Heart left ventricle (tissue), 16 donors: ENCODE measurements around the gene NIF3L1. TPM values are rescaled to one million over a fixed set of nuclear protein-coding genes. Genes with fewer than 3 reads are reported as not detected.
A peak's percentile ranks its signal among the peaks of the same experiment; 100 is the strongest.

ENCODE experiments used
- ATAC-seq, 4 donors: fragments of 200-7000 bp; cut with Tn5 transposase; one replicate each; pipeline ENCODE4 v1.9.1; 2020 to 2022; ENCODE audit warnings: moderate library complexity in 4 of 4, mild to moderate bottlenecking in 3 of 4, moderate number of reproducible peaks in 1 of 4
- DNase-seq, 5 donors: peaks; one replicate each; pipeline ENCODE4 v3.0.0-alpha.2; 2020
- H3K27ac ChIP-seq, 12 donors: fragments of 200-600 bp; sonication (generic) in 4 of 12; one replicate each; pipeline versions ENCODE4 v1.5.0 to v1.8.0; 2016 to 2022; ENCODE audit warnings: mild to moderate bottlenecking in 2 of 12
- H3K27me3 ChIP-seq, 9 donors: fragments of 200-600 bp; sonication (generic) in 2 of 9; one replicate each; pipeline versions ENCODE4 v1.5.1 to v1.8.0; 2016 to 2022; ENCODE audit warnings: mild to moderate bottlenecking in 3 of 9
- H3K36me3 ChIP-seq, 9 donors: fragments of 200-600 bp; sonication (generic) in 2 of 9; one replicate each; pipeline versions ENCODE4 v1.5.0 to v1.8.0; 2018 to 2022; ENCODE audit warnings: mild to moderate bottlenecking in 2 of 9
- H3K4me1 ChIP-seq, 12 donors: fragments of 200-600 bp; sonication (generic) in 4 of 12; one replicate each; pipeline versions ENCODE4 v1.5.0 to v1.8.0; 2016 to 2022; ENCODE audit warnings: mild to moderate bottlenecking in 3 of 12
- H3K4me3 ChIP-seq, 12 donors: fragments of 200-600 bp; sonication (generic) in 4 of 12; one replicate each; pipeline versions ENCODE4 v1.5.0 to v1.8.0; 2017 to 2022; ENCODE audit warnings: mild to moderate bottlenecking in 9 of 12, moderate library complexity in 4 of 12
- H3K9me3 ChIP-seq, 12 donors: fragments of 200-600 bp; sonication (generic) in 4 of 12; one replicate each; pipeline versions ENCODE4 v1.5.0 to v1.8.0; 2016 to 2022; ENCODE audit warnings: mild to moderate bottlenecking in 1 of 12
- POLR2A ChIP-seq, 2 donors: fragments of 450-650 bp; IDR thresholded peaks; one replicate each; pipeline ENCODE4 v1.6.1; 2017; ENCODE audit warnings: antibody characterized with exemption in 2 of 2, mild to moderate bottlenecking in 2 of 2, moderate library complexity in 2 of 2
- whole genome bisulfite sequencing, 4 donors: extraction: QIAGEN DNeasy Blood & Tissue Kit in 2 of 4; methylation state at CpG; one replicate each; pipeline versions ENCODE4 v1.1.5 to v1.1.7; 2013 to 2018; 5-methylcytosine and 5-hydroxymethylcytosine counted together
- intact Hi-C, 10 donors: fragments of 100-400 bp; cut with DNase I; formaldehyde crosslinking; loops; one replicate each; pipeline versions ENCODE4 v1.11.1 to v1.14.2; 2022
- polyA plus RNA-seq, 2 donors: library from polyadenylated mRNA; stranded (reverse); fragments of 200-250 nt; gene quantifications; one replicate each; pipeline ENCODE4 v1.2.3, GENCODE V29; 2013
- total RNA-seq, 9 donors: library from RNA; depleted of rRNA in 2 of 9; stranded (reverse); fragments of >200 nt in 2 of 9; fragmentation: NEBNext Ultra II Directional in 3 of 9; extraction: Animal tissue kit (Norgen Biotek cat#: 25700) in 3 of 9; gene quantifications; one replicate each; pipeline versions ENCODE4 v1.1.0 to v1.2.4, GENCODE V29; 2016 to 2023
- TF ChIP-seq, protein P1 (sequence below), 12 donors: fragments of 200-600 bp; sonication (generic) in 4 of 12; IDR thresholded peaks; one replicate each; pipeline versions ENCODE4 v1.5.0 to v1.8.0; 2018 to 2022; ENCODE audit warnings: antibody characterized with exemption in 12 of 12, mild to moderate bottlenecking in 5 of 12
- donor health status: ischemic (EF 13 %, LVEDD 7.1; RV severe dilation, severe dysfunction).
- donor health status: healthy with polysubstance abuse.
- donor health status: DM: no; HTN: yes; CAD: no.
- donor health status: DM: no; HTN: no; CAD: no.
- donor health status: ischemic (EF 25% LVEDD 6.9; RV normal size, moderate dysfunction).
- donor health status: ischemic (EF 25% LVEDD 5.7; RV mildly dilated, moderate dysfunction).
- donor health status: healthy.
- donor health status: DM: yes; HTN: yes; CAD: no.
- donor health status: ischemic (EF 35%, LVEDD 5.7; RV mildly dilated, moderate dysfunction).
- donor health status: nonischemic (EF 11% LVEDD 7.7; RV severe dilation, severe dysfunction).
- donor health status: DM: yes; HTN: yes; CAD: no.
- donor health status: PGD.
- donor health status: ischemic (EF 29% LVEDD 5.4; RV normal size, mild dysfunction).
- donor health status: nonischemic (EF 23%, LVEDD 6.1; RV moderate dilation, normal function).

Gene NIF3L1
- total and polyA plus RNA-seq, 11 donors: 12.0 to 43.3 (median 21.6) TPM

DNA sequence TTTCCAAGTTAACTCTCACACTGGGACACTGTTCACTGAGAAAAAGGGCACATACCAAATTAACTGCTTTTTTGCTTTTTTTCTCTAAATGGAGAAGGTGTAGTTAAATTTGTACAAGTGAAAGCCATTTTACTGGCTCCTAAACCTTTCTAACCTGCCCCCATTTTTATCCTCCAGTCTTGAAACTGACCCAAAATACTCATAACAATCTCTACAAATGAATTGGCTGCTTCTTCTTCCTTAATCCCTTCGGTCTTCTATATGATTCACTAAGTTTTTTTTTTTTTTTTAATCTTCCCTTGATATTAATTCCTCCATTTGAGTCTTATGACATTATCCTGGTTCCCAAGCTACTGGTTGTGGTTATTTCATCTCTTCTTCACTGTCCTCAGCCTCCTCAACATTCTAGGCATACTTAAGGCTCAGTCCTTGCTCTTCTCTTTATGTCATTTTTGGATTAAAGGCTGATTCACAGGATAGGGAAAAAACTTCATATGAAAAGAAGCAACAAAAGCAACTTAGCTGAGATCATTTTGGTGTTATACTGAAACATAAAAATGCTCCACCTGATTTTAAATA, 54.4 kb downstream of the NIF3L1 start:
- intact Hi-C loops: no loop called here

DNA sequence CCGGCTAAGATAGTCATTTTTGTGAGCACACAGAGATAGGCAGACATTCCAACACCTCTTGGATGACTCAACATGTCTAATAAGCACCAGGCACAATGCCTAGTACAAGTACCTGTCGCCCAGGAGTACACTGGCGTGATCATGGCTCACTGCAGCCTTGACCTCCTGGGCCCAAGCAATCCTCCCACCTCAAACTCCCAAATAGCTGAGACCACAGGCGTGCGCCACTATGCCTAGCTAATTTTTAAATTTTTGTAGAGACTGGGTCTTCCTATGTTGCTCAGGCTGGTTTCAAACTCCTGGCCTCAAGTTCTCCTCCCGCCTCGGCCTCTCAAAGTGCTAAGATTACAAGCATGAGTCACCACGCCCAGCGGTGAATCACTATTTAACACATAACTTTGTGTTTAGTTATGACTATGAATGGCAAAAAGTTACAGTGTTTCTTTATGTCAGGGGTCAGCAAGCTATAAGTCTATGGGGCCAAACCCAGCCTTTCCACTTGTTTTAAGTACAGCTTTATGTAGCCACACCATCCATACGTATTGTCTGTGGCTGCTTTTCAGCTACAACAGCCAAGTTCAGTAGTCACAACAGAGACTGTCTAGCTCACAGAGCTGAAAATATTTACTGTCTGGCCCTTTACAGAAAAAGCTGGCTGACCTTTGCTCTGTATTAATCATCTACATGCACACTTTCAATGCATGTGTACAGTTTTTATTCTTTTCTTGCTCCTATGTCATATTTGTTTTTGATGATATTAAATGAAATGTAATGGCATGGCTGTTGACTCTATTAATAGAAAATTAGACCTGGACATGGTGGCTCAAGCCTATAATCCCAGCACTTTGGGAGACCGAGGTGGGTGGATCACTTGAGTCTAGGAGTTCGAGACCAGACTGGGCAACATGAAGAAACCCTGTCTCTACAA, 55.6 kb downstream of the NIF3L1 start:
- intact Hi-C loops: no loop called here
- ATAC-seq: peak in 1 of 4 donors; percentile 27
- no peaks in the 10 kb centered on the region for H3K9me3 ChIP-seq

More for the DNA sequence above, 54.4 kb downstream of the NIF3L1 start:
- no peak overlapping the region for H3K27ac ChIP-seq
- no peak for TF ChIP-seq POLR2A (IDR thresholded peaks at IDR 0.05)
- TF ChIP-seq, protein P1, sequence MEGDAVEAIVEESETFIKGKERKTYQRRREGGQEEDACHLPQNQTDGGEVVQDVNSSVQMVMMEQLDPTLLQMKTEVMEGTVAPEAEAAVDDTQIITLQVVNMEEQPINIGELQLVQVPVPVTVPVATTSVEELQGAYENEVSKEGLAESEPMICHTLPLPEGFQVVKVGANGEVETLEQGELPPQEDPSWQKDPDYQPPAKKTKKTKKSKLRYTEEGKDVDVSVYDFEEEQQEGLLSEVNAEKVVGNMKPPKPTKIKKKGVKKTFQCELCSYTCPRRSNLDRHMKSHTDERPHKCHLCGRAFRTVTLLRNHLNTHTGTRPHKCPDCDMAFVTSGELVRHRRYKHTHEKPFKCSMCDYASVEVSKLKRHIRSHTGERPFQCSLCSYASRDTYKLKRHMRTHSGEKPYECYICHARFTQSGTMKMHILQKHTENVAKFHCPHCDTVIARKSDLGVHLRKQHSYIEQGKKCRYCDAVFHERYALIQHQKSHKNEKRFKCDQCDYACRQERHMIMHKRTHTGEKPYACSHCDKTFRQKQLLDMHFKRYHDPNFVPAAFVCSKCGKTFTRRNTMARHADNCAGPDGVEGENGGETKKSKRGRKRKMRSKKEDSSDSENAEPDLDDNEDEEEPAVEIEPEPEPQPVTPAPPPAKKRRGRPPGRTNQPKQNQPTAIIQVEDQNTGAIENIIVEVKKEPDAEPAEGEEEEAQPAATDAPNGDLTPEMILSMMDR (IDR thresholded peaks at IDR 0.05): no peak
- no peak for DNase-seq
- no peaks in the 10 kb centered on the region for H3K4me1 ChIP-seq
- no peak overlapping the region for H3K4me3 ChIP-seq
- H3K36me3 ChIP-seq: peaks cover 0 to 100% (median 97%) of the 10 kb centered on the region in 9 donors
- WGBS, 4 donors: 79 to 94% (median 86%) methylated on average over 1 of the region's 1 CpG
- H3K9me3 ChIP-seq: no peaks in the 10 kb centered on the region
- H3K27me3 ChIP-seq: no peaks in the 10 kb centered on the region
- ATAC-seq: no peak

GRCh38 chr2:200945395-200945729, 56.2 kb downstream of the NIF3L1 start:
- peaks cover 0 to 100% (median 89%) of the 10 kb centered on the region in 9 donors for H3K36me3 ChIP-seq
- intact Hi-C loops: no loop called here
- 91 to 97% (median 97%) methylated on average over 4 of the region's 4 CpGs for WGBS, 4 donors
- H3K9me3 ChIP-seq: no peaks in the 10 kb centered on the region
- no peak overlapping the region for H3K27ac ChIP-seq
- ATAC-seq: no peak
- no peaks in the 10 kb centered on the region for H3K27me3 ChIP-seq
- no peak for DNase-seq
- H3K4me1 ChIP-seq: peaks cover 0 to 6% (median 0%) of the 10 kb centered on the region in 12 donors
- TF ChIP-seq POLR2A (IDR thresholded peaks at IDR 0.05): no peak
- TF ChIP-seq, protein P1 (IDR thresholded peaks at IDR 0.05): no peak
- H3K4me3 ChIP-seq: no peak overlapping the region

More for the DNA sequence above, 55.6 kb downstream of the NIF3L1 start:
- Histone ChIP-seq H3K27me3 (no peaks in the 10 kb centered on the region), H3K36me3 (peaks cover 0 to 100% (median 96%) of the 10 kb centered on the region in 9 donors), H3K27ac (no peak overlapping the region), H3K4me3 (no peak overlapping the region), H3K4me1 (peaks cover 0 to under 1% (median 0%) of the 10 kb centered on the region in 12 donors)
- no peak for TF ChIP-seq POLR2A (IDR thresholded peaks at IDR 0.05)
- TF ChIP-seq, protein P1 (IDR thresholded peaks at IDR 0.05): no peak
- 91 to 95% (median 92%) methylated on average over 12 of the region's 12 CpGs for WGBS, 4 donors
- DNase-seq: no peak

DNA sequence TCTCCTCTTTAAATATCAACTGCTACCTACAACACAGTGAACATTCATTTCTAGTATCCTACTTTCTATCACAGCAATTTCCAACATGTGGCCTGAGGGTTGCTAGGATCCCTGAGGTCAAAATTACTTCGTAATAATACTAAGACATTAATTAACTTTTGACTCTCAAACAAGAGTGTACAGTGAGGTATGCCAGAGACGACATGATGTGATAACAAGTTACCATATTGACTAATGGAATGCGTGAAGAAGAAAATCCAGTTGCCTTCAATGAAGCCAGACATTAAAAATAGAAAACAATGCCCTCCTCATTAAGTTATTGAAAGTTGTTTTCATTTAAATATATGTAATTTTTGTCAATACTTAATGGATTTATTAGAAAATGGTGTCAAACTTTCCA, 61.2 kb downstream of the NIF3L1 start:
- WGBS, 4 donors: 36 to 63% (median 52%) methylated on average over 3 of the region's 3 CpGs
- ATAC-seq (peak; percentile 66 to 78 (median 70)), DNase-seq (no peak)
- Histone ChIP-seq H3K4me3 (no peak overlapping the region), H3K27me3 (no peaks in the 10 kb centered on the region), H3K9me3 (no peaks in the 10 kb centered on the region), H3K4me1 (peaks cover 0 to 15% (median 0%) of the 10 kb centered on the region in 12 donors), H3K27ac (peak overlapping the region in 7 of 12 donors; percentile 10 to 66 (median 40)), H3K36me3 (peaks cover 0 to 99% (median 80%) of the 10 kb centered on the region in 9 donors)
- intact Hi-C loops: no loop called here
- TF ChIP-seq POLR2A (IDR thresholded peaks at IDR 0.05): no peak
- TF ChIP-seq, protein P1 (IDR thresholded peaks at IDR 0.05): no peak
